LNCaP clone FGC (cell line): Measurements from ENCODE around the gene TXLNG.

Source experiments
- DNase-seq: peaks from one replicate; pipeline ENCODE4 v3.0.0-alpha.2; 2011; ENCODE audit warnings: low read depth
- H3K4me3 ChIP-seq: 2 replicates; pipeline ENCODE4 v1.5.1; 2011; ENCODE audit warnings: mild to moderate bottlenecking, low read depth, low read length, control low read depth
- TF ChIP-seq, protein P1 (sequence below): IDR thresholded peaks from 2 replicates; pipeline ENCODE4 v1.5.1; 2012; ENCODE audit warnings: mild to moderate bottlenecking; ENCODE audit not compliant: control insufficient read depth, insufficient read depth; ENCODE audit errors: extremely low read depth

The TXLNG gene

GRCh38 chrX:16786139-16786790 lies at the start of gene TXLNG:
Gene TXLNG, plus strand, starts transcription at chrX:16786466. Its CDS starts 22 bp downstream, at chrX:16786488.
- H3K4me3 ChIP-seq = peak within 1 kb of the TSS; percentile 72
- TF ChIP-seq, protein P1, sequence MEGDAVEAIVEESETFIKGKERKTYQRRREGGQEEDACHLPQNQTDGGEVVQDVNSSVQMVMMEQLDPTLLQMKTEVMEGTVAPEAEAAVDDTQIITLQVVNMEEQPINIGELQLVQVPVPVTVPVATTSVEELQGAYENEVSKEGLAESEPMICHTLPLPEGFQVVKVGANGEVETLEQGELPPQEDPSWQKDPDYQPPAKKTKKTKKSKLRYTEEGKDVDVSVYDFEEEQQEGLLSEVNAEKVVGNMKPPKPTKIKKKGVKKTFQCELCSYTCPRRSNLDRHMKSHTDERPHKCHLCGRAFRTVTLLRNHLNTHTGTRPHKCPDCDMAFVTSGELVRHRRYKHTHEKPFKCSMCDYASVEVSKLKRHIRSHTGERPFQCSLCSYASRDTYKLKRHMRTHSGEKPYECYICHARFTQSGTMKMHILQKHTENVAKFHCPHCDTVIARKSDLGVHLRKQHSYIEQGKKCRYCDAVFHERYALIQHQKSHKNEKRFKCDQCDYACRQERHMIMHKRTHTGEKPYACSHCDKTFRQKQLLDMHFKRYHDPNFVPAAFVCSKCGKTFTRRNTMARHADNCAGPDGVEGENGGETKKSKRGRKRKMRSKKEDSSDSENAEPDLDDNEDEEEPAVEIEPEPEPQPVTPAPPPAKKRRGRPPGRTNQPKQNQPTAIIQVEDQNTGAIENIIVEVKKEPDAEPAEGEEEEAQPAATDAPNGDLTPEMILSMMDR = no peak
- peak; percentile 96 for DNase-seq

- no peak for DNase-seq
- TF ChIP-seq, protein P1 = no peak
- H3K4me3 ChIP-seq = no peak overlapping the region
Measured at GRCh38 chrX:16737024-16737423, 49.2 kb upstream of the TXLNG start.

GRCh38 chrX:16739574-16739973 lies 46.7 kb upstream of the TXLNG start:
- no peak overlapping the region for H3K4me3 ChIP-seq
- TF ChIP-seq, protein P1 = no peak
- DNase-seq = no peak

- TF ChIP-seq, protein P1 = no peak
- H3K4me3 ChIP-seq = no peak overlapping the region
- no peak for DNase-seq
Measured at GRCh38 chrX:16743604-16744325, 42.5 kb upstream of the TXLNG start.

DNA sequence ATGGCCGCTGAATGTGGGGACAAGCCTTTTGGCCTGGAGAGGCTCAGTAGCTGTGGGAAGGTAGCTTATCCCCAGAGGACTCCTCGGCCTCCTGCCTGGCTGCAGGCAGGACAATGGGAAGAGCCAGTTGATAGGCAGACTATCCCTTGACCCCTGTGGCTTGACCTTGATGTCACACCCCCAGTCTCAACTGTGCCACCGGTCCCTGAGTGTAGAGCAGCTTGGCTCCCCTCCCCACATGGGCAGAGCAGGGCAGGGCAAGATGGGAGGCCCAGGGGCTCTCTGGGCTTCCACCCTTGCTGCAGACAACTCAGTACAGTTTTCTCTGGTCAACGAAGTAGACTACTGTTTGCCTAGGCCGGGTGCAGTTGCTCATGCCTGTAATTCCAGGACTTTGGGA lies 41.2 kb upstream of the TXLNG start:
- DNase-seq = no peak

DNA sequence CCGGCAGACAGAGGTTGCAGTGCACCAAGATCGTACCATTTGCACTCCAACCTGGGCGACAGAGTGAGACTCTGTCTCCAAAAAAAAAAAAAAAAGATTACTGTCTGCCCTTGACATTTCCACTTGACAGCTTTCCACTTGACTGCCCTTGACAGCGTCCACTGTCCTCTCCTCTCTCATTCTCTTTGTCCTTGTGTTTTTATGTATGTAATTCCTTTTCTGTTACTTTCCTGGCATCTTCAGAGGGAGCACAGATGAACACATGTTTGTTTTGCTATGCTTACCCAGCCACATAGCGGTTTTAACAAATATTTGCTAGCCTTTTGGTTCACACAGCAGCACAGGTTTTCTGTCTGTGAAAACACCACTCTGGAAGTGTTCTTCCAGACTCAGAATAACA lies 40.6 kb upstream of the TXLNG start:
- H3K4me3 ChIP-seq = no peak overlapping the region
- TF ChIP-seq, protein P1 = no peak
- DNase-seq = no peak

More for the DNA sequence above, 41.2 kb upstream of the TXLNG start:
- H3K4me3 ChIP-seq = no peak overlapping the region
- TF ChIP-seq, protein P1 = no peak

GRCh38 chrX:16748425-16748824 lies 37.8 kb upstream of the TXLNG start:
- H3K4me3 ChIP-seq = no peak overlapping the region
- TF ChIP-seq, protein P1 = no peak
- no peak for DNase-seq
